HG03432 (cell line): ENCODE measurements around the gene CPXM2.
A peak's percentile ranks its signal among the peaks of the same experiment; 100 is the strongest.

Source experiments
- ATAC-seq: cut with Tn5 transposase; IDR thresholded peaks from one replicate; pipeline ENCODE4 v1.9.1; 2021; ENCODE audit warnings: mild to moderate bottlenecking, moderate library complexity; ENCODE audit not compliant: unreplicated experiment

CPXM2 gene

DNA sequence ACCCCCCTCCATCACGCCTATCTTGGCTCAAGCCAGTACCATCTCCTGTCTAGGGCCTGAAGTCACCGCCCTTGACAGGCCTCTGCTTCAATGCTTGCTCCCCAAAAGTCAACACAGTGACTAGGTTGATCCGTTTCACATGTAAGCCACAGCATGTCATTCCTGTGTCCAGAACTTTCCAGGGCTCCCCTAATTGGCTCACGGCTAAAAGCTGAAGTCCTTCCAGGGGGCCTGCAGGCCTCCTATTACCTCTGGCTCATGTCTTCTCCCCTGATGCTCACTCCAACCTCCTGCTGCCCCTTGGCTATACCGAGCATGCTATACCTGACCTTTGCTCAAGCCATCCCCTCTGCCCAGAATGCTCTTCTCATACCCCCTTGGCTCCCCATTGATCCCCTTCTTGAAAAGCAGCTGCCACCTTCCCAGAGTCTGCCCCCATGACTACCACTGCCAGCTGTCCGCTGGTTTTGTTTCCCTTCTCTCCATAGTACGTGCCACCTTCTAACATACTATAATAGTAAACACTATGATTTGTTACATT is 39.1 kb downstream of the CPXM2 start:
- ATAC-seq = no peak

DNA sequence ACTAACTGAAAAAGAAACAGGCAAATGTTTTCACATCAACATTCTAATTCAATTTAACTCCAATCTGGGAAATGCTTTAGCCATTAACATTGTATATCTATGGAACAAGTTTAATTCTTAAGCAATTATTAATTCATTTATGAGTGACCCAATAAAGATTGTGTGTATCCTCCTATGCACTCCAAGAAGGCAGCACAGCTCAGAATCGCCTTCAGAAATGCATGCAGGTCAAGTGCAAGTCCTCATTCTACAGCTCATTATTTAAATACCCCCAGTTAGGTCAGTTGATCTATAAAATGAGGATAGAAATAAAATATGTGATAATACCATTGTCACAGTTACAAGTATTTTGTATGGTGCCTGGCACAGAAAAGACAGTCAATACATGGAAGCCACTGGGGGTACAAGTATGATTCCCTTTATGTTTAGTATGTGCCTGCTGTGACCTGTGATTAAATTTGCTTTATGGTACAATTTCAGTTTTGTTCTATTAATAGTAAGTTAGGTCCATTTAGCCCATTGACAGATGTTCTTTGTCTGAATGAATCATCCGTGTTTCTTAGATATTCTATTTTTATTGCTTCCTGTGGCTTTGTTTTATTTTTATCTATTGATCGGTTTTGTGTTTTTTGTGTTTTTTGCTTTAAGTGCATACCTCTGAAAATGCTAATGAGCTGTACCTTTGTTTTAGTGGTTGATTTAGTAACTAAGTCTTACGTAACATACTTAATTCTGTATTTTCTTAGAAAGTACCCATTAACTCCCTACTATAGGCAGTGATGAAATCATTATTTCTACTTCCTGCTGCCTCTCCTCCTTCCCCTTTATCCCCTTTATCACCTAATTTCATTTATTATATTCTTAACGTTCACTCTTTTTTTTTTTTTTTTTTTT is 42.8 kb downstream of the CPXM2 start:
- ATAC-seq = peak; percentile 90

DNA sequence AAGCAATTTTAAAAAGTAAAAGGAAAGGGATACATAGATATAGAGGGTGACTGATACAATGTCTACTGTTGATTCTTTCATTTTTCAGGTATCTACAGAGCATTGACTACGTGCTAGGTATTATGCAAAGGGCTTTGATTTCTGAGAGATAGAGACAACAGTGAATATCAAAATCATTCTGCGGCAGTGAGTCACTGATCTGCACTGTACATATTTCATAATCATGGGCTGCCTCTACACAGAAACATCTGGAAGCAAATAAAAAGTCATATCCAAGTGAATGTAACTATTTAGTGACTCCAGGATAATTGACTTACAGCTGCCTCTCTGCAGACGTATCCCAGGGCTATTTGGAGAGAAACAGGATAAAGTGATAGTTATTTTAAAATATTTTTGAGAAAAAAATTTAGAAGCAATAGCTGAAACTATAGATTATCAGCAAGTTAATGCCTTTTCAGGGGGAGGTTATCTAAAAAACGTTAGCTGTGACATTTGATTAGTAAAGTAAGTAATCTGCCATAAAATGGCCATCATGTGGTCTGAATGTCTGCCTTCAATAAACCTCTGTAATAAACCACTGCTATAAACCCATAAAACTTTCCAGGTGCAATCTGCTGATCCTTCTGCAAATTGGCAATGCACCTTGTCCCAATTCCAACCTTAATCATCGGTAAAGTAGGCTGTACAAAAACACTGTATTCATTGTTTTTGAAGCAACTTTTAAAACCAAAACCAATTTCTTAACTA is 43.7 kb downstream of the CPXM2 start:
- ATAC-seq = no peak

DNA sequence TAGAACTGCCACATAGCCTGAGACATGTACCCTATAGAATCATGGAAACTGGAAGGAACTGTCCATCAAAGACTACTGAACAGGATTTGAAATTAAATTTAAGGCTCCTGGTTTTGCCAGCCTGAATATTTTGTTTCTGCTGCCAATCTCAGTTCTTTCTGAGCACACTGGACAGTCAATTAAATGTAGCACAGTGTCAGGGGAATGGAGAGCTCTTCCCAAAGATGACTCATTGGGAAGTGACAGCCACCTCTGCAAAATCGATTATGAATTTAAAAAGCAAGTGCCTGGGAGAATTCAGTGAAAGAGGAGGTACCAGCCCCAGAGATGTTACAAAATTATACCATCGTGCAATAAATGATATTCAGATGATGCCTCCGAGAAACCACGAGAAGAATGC is 47.8 kb downstream of the CPXM2 start:
- no peak for ATAC-seq

DNA sequence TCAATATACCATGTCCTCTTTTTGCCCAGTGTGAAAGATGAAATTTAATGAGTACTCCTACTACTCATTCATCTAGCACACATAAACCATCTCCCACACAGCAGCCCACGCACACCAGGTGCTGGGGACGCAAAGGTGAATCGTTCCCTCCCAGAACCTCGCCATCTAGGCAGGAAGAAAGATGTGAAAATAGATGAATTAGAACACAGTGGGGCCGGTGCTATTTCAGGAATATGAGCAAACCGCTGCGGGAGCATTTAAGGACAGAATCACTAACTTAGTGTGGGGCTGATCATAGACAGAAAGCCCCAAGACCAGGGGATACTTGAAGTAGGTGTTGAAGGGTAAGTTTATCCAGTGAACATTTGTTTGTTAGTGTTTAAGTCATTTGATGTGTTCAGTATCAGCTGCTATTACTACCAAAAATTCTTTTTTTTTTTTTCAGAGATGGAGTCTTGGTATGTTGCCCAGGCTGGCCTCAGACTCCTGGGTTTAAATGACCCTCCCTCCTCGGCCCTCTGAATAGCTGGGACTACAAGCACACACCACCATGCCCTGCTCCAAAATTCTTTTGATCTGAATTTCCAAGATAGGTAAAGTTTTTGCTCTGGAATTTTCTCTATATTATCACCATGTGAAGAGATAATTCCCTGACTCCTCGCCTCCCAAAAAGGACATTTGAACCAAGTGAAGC is 48.8 kb downstream of the CPXM2 start:
- no peak for ATAC-seq

DNA sequence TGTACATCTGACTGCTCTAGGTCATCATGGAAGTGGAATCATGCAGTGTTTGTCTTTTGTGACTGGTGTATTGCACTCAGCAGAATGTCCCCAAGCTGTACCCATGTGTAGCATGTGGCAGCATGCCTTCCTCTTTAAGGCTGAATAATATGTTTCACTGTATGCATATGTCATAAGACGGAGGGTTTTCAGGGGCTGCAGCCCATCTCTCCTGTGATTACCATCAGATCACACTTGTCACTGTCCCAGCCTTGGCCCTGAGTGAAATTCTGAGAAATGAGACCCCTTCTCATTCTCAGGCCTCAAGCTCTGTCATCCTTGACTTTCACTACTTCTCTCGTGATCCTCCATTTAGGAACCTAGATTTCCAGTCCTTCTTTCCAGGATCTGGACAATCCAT is 50.0 kb downstream of the CPXM2 start:
- ATAC-seq = no peak

DNA sequence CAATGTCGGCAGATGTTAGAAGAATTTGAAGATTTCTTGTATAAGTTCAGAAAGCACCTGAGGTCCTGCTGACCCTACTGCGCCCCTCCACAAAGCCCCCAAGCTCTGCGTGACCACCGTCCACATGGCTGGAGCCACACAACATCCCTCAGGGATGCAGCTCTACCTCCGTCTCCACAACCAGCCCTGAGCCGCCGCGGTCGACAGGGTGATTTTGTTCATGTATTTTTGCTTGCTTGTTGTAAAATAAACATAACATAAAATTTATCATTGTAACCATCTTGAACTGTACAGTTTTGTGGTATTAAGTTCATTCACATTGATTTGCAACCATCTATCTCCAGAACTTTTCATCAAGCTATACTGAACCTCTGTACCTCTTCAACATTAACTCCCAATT is 50.5 kb downstream of the CPXM2 start:
- no peak for ATAC-seq

DNA sequence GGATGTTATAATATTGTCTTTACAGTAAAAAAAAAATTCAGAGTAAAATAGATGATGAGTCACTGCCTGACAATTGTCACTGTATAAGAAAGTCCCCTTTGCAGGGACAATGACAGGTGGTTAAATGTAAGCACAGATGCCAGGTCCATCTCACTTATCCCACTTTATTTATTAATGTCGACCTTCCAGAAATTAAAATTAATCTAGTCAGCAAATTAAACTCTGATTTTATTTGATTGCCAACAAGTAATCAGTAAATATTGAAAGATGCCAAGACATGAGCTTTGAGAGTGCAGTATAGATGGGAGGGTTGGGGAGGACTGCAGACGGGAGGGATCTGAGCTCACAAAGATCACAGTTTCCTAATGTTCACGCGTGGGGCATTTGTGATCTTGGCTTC is 50.9 kb downstream of the CPXM2 start:
- ATAC-seq = no peak

DNA sequence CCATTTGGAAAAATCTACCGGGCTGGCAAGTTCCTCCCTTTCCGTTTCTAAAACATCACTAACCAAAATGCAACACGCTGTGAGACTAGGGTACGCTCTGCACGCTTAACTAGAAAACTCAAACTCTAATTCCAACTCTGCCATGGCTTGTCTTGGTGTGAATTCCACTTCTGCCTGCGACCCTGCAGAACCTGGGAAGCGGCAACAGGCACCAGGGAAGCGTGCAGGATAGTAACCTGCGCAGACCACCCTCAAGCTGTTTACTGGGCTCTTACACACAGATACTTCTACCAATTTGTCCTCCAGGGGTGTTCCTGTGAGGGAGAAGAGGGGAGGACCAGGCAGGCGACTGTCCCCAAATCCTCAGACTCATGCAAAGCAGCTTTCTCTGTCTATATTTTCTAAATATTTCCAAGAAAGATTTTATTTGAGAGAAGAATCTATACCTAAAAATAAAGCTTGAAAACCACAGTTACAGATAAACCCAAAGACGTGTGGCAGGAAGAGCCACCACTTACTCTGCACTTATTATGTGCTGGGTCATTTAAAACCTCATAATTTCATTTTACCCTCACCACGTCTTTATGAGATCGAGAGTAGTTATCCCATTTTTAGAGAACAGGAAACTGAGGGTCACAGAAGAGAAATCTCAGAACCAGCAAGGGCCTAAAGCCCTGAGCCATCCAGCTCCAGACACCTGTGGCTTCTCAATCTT is 52.9 kb downstream of the CPXM2 start:
- no peak for ATAC-seq

DNA sequence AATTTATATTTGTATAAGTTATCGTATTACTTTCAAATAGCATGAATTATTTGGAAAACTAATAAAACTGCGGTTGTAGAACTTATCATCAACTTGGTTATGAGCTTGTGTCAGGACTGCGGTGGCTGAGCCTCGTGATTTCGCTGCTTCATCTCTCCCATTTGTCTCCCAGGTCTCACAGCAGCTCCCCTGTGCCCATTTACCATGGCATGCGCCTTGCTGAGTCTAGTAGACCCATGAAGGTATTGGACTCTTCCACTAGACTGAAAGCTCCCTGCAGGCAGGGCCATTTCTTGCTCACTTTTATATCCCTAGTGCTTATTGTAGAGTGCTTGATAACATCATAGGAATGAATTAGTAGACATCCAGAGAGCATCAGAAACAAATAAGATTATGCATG is 53.9 kb downstream of the CPXM2 start:
- no peak for ATAC-seq

DNA sequence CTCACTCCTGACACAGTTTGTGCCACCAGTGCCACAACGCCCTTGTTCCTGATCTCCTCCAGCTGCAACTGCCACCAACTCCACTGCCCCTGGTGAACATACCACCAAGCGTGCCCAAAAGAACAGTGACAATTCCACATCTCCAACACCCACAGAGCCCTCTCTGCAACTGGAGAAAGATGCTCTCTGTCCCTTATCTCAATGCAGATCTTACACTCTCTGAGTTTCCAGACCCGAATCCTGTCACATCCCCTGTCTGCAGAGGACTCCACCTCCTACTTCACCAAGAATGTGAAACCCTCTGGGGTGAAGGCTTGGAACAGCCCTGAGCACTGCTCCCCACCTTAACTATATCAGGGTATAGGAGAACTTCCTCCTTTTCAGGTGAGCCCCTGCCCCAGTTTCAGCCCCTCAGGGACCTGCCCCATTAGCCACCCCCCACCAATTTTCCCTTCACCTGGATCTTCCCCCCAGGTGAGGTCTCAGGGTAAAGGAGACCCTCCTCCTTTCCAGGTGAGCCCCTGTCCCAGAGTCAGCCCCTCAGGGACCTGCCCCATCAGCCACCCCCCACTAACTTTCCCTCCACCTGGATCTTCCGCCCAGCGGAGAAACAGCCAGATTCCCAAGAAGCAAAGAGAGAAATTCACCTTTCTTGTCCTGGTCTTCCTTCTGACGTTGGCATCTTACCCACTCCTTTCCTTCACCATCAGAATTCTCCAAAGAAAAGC is 55.0 kb downstream of the CPXM2 start:
- no peak for ATAC-seq

DNA sequence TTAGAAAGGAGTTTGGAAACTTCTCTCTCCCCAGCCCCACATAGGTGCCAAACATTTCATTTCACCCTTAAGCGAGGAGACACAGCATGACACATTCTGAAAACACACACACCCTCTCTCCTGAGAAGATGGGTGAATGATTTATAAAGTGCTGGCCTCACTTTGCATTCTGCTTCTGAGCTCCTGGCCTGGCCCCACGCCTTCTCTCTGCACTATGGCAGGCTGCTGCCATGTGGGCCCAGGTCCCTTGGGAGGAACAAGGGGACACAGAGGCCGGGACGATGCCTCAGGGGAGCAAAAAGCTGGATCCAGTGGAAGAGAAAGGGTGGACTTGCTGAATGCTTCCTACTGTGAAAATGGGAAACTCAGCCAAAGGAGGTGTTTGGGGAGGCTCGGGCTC is 56.0 kb downstream of the CPXM2 start:
- peak; percentile 98 for ATAC-seq

DNA sequence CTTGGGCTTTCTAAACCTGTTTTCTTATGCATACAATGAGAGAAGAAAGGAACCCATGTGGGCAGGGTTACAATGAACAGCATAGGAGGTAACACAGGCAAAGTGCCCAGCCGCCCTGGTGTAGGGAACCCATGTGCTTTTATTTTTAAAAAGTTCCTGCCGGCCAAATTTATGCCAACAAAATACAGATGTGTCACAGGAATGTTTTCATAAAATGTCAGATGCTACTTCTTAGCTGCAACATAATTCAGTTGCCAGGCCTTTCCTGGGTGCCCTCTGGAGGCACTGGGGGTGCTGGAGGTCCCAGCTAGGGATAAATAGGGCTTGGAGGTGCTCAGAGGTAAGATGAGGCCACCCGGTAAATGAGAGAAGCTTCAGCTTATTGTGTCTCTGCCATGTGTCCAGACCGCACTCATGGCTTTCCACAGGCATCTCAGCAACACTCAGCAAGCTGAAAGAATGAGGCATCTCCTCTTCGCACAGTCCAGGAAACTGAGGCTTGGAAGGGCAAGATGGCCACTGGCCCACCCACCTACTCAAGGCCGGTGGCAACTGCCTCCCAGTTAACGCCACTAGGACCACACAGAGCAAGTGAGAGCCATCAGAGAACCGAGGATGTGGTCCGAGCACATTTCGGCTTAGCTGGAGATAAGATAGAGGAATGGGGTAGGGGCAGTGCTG is 58.3 kb downstream of the CPXM2 start:
- no peak for ATAC-seq

DNA sequence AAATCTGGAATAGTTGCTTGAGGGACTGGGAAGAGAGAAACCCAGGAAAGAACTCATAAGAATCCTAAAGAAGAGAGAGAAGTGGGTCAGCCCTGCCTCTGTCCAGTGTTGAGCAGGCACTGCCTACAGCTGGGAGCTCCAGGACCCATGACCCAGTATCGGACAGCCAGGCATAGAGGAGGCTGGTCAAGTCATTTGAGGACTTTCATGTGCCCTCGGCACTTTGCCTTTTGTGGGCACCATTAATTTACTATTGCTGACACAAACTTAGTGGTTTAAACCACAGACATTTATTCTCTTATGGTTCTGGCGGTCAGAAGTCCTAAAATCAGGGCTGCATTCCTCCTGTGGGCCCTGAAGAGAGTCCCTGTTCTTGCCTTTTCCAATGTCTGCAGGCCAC is 60.3 kb downstream of the CPXM2 start:
- ATAC-seq = no peak

DNA sequence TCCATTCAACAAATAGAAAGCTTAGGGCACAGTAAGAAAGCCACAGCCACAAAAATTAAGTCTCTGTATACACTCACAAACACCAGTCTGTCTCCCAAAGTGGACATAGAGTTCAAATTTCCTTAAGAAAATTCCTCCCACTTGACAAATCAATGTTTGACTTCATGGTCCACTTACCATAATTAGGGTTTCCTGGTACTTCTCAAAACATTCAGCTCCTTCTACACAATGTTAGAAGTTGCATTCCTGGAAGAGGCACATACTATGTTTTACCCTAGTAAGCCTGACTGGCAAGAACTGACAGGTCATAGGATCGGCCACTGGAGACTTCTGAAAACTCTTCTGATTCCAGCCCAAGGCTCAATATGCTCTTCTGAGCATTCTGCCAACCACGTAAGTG is 70.5 kb downstream of the CPXM2 start:
- ATAC-seq = no peak

DNA sequence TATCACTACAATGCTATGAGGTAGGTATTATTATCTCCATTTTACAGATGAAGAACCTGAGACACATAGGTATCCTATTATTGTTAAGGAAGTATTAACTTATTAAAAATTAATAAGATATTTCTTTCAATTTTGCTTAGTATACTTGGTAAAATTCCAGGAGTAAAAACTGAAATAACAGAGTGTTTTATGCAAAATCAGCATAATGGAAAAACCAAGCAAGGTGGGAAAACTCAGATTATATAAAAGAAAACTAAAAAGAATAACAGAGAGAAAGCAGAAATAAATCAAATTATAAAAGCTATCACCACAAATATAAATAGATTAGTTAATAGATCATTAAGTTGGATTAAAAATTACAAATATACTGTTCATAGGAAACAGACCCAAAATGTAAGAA is 82.0 kb downstream of the CPXM2 start:
- ATAC-seq = no peak

DNA sequence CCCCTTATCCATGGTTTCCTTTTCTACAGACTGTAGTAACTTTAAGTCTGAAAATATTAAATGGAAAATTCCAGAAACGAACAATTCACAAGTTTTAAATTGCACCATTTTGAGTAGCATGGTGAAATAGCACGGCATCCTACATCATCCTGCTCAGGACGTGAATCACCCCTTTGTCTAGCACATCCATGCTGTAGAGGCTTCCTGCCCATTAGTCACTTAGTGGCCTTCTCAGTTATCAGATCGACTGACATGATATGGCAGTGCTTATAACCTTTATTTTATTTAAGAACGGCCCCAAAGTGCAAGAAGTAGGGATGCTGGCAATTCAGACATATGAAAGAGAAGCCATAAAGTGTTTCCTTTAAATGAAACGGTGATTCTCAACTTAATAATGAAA is 82.7 kb downstream of the CPXM2 start:
- ATAC-seq = no peak

DNA sequence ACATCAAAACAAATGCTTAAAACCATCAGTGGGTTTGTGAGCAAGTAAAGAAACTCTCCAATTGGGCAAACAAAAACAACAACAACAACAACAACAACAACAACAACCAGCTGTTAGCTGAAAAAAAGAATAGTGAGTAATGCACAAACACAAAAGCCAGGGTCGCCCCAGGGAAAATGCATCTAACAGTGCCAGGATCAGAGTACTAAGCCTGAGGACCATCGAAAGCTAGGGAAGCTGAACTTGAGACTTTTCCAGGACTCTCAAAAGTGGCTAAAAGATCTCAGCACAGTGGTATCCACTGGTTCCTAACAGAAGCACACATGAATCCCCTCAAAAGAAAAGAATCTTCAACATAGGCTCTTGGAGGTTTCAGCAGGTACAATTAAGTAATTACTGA is 83.3 kb downstream of the CPXM2 start:
- no peak for ATAC-seq

DNA sequence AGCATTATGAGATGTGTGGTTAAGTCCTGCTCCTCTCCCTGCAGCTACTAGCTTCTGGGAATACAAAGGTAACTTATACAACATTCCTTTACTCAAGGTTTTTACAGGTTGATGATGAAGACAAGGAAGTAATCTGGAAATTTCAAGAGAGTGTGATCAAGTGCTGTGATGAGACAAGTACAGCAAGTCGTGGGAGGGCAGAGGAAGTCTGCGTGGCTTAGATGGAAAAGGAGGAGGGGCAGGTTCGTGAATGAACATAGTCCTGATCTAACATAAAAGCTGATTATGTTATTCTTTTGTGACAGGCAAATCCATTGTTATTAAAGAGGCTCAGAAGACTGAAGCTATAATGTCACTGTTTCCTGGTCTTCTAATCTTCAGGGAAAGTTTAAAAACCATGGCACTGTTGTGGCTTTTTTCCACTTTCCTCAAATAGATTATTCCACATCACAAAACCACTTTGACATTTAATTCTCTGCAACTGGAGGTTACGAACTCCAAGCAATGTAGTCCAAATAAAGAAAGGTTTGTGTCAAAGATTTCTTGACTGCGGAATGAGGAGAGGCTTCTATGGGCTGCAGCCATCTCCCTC is 84.1 kb downstream of the CPXM2 start:
- no peak for ATAC-seq
